GM12872 (cell line): ENCODE results near the gene RAPGEF4.

Source experiments
- CTCF ChIP-seq: IDR thresholded peaks from 3 replicates; pipeline ENCODE4 v1.5.1; 2011; ENCODE audit warnings: low read depth, mild to moderate bottlenecking, low read length, moderate library complexity; ENCODE audit not compliant: insufficient read depth

Gene RAPGEF4

GRCh38 chr2:172999641-173000386, 264.2 kb downstream of the RAPGEF4 start:
- no peak for TF ChIP-seq CTCF

DNA sequence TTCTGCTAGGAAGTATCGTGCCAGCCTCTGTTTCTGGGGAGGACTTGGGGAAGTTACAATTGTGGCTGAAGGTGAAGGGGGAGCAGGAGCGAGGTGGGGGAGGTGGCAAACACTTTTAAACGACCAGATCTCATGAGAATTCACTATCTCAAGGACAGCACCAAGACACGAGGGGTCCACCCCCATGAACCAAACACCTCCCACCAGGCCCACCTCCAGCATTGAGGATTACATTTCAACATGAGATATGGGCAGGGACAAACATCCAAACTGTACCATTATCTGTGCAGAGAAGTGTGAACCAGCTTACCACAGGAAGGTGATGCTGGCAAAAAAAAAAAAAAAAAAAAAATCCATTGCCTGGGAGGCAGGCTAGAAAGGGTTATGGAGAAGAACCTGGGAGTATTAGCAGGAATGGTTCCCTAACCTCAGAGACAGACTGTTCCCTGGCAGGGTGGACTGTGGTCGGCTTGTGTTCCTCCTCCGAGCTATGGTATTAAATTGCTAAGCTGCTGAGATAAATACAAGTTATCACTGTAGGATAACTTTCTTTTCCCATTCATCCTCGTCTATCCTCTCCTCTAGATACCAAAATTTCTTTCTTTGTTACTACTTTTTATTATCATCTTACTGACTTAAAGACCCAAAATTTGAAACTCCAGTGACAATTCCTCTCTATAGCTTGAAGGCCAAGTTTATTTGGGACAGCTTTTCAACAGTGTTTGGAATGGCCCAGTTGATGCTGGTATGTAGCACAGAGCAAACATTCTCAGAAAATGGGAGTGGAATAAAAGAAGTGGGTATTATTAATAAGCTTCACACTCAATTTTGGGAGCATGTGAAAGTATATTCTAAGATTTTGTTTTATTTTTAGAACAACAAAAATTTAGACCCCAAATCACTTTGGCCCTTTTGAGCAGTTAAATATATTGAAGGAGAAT, 266.3 kb downstream of the RAPGEF4 start:
- no peak for TF ChIP-seq CTCF

DNA sequence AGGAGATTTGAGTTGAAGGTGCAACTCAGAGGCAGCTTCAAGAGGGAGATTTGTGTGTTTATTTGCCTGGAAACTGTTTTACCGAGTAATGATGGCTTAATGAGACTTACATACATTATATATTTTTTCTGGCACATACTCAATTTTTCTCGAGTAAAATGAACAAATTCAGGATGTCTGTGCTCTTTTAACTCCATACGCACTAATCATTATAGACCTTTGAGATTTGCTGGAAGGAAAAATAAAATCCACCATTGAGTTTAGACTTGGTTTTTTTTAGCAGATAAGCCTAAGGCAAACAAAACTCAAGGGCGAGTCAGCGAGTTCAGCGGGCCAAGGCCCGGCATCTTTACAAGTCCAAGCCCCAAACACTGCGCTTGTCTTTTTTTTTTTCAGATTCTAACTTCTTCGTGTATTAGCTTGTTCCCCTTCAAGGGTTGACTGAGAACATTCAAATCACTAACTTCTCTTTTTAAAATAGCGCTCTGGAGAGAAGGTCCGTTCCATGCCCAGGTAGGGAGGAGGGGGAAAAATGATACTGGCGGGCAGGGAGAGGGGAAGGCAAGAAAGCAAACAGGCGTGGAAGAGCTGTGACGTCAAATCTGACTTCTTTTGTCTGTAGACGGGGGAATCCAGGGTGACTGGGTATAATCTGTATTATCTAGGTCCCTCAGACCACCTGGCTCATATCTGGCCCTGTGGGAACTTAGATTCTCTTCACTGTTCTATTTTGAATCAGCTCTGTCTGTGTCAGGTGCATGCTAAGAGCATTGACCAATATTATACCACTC, 267.3 kb downstream of the RAPGEF4 start:
- TF ChIP-seq CTCF: no peak

DNA sequence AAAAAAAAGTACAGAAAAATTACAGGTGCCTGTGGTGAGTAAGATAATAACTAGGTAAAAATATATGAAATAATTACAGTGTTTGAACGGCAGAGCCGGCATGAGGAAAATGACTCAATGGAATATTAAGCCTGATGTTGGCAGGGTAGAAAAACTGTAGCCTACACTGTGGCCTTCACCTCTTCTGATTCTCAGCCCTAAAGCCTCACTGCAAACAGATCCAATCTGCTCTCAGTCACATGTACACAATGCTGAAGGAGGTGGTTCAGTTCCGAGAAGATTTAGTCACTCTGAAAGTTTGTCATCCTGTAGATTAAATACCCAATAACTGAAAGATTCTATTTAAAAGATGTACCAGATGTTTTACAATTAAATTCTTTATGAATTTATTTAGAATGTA, 273.1 kb downstream of the RAPGEF4 start:
- TF ChIP-seq CTCF: no peak

DNA sequence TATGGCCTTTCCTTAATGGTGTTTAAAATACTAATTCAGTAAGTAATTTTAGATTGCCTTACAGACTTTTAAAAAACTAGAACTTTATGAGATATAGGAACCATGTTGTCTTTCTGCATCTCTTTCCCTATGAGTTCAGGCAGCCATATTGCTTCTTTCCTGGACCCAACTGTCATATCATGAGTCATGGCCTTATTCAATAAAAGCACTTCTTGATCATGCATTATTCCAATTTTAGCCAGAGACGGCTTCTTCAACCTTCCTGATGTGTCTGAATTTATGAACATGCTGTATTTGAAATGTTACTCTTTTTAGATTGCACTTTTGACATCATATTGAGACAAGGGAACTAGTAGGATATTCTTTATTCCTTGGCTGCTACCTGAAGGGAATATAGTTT, 274.6 kb downstream of the RAPGEF4 start:
- no peak for TF ChIP-seq CTCF

GRCh38 chr2:173016451-173016850, 280.8 kb downstream of the RAPGEF4 start:
- TF ChIP-seq CTCF: no peak
